GM12878 (cell line): ENCODE measurements around the gene HMGXB4.

Experiments
- BHLHE40 ChIP-seq, 2 experiments: fragments of 450-650 bp in 1 of 2; IDR thresholded peaks; 2 replicates each; pipeline ENCODE4 v1.6.1; 2011 to 2017; ENCODE audit warnings: low read depth in 2 of 2, borderline replicate concordance in 1 of 2, improper control_type of control experiment in 1 of 2, low read length in 1 of 2, mild to moderate bottlenecking in 1 of 2
- CREM ChIP-seq: IDR thresholded peaks from 2 replicates; pipeline ENCODE4 v1.6.1; 2014; ENCODE audit warnings: antibody characterized with exemption, low read depth
- EGR1 ChIP-seq, 2 experiments: IDR thresholded peaks; 1 replicate in 1 of 2; 2 replicates in 1 of 2; pipeline ENCODE4 v1.6.1; 2011 to 2012; ENCODE audit warnings: low read depth in 2 of 2, low read length in 2 of 2, borderline replicate concordance in 1 of 2, mild to moderate bottlenecking in 1 of 2, moderate library complexity in 1 of 2
- EP300 ChIP-seq, 2 experiments: fragments of 150-350 bp in 1 of 2; IDR thresholded peaks; 2 replicates each; pipeline ENCODE4 v1.6.1; 2011 to 2012; ENCODE audit warnings: low read depth in 2 of 2, low read length in 2 of 2, borderline replicate concordance in 1 of 2, improper control_type of control experiment in 1 of 2, inconsistent platforms in 1 of 2; ENCODE audit not compliant: control insufficient read depth in 1 of 2
- HCFC1 ChIP-seq: fragments of 150-350 bp; IDR thresholded peaks from 2 replicates; pipeline ENCODE4 v1.6.1; 2014; ENCODE audit warnings: low read length
- MLLT1 ChIP-seq: fragments of 450-650 bp; IDR thresholded peaks from 2 replicates; pipeline ENCODE4 v1.6.1; 2016; ENCODE audit warnings: mild to moderate bottlenecking
- POLR2AphosphoS5 ChIP-seq: IDR thresholded peaks from 2 replicates; pipeline ENCODE4 v1.6.1; 2011; ENCODE audit warnings: mild to moderate bottlenecking, low read length, inconsistent platforms
- SMC3 ChIP-seq: IDR thresholded peaks from 2 replicates; pipeline ENCODE4 v1.6.1; 2011; ENCODE audit warnings: low read length, improper control_type of control experiment, borderline replicate concordance
- SP1 ChIP-seq: IDR thresholded peaks from one replicate; pipeline ENCODE4 v1.6.1; 2011; ENCODE audit warnings: low read depth, low read length
- USF2 ChIP-seq: IDR thresholded peaks from 2 replicates; pipeline ENCODE4 v1.6.1; 2011; ENCODE audit warnings: low read depth, low read length, improper control_type of control experiment, borderline replicate concordance
- ZNF274 ChIP-seq: IDR thresholded peaks from one replicate; pipeline ENCODE4 v1.8.0; 2011; ENCODE audit not compliant: insufficient read length, insufficient read depth
- TF ChIP-seq, protein P1 (sequence below), 3 experiments: IDR thresholded peaks in 2 of 3; conservative IDR thresholded peaks in 1 of 3; 2 replicates each; pipeline ENCODE4 v1.5.1; 2011; ENCODE audit warnings: low read depth in 3 of 3, low read length in 3 of 3, mild to moderate bottlenecking in 3 of 3, control low read depth in 2 of 3, moderate library complexity in 2 of 3, inconsistent platforms in 1 of 3, mixed read lengths in 1 of 3; ENCODE audit not compliant: control insufficient read depth in 2 of 3, insufficient read depth in 1 of 3; ENCODE audit errors: extremely low read depth in 1 of 3

GRCh38 chr22:35306350-35306967, 49.2 kb downstream of the HMGXB4 start:
- TF ChIP-seq EGR1 (IDR thresholded peaks at IDR 0.05; ENCODE audit: borderline replicate concordance in 1 of 2, low read depth in 2 of 2, low read length in 2 of 2) (no peak), SP1 (no peak), BHLHE40 (IDR thresholded peaks at IDR 0.05; ENCODE audit: borderline replicate concordance in 1 of 2, low read depth in 2 of 2, low read length in 1 of 2) (no peak), CREM (no peak), ZNF274 (no peak), POLR2AphosphoS5 (no peak), USF2 (no peak), MLLT1 (no peak), SMC3 (no peak), EP300 (IDR thresholded peaks at IDR 0.05; ENCODE audit: borderline replicate concordance in 1 of 2, control insufficient read depth in 1 of 2, low read depth in 2 of 2, low read length in 2 of 2) (no peak), HCFC1 (no peak)
- TF ChIP-seq, protein P1, sequence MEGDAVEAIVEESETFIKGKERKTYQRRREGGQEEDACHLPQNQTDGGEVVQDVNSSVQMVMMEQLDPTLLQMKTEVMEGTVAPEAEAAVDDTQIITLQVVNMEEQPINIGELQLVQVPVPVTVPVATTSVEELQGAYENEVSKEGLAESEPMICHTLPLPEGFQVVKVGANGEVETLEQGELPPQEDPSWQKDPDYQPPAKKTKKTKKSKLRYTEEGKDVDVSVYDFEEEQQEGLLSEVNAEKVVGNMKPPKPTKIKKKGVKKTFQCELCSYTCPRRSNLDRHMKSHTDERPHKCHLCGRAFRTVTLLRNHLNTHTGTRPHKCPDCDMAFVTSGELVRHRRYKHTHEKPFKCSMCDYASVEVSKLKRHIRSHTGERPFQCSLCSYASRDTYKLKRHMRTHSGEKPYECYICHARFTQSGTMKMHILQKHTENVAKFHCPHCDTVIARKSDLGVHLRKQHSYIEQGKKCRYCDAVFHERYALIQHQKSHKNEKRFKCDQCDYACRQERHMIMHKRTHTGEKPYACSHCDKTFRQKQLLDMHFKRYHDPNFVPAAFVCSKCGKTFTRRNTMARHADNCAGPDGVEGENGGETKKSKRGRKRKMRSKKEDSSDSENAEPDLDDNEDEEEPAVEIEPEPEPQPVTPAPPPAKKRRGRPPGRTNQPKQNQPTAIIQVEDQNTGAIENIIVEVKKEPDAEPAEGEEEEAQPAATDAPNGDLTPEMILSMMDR (IDR thresholded peaks at IDR 0.05 in 2 of 3, conservative IDR thresholded peaks at IDR 0.05 in 1 of 3; ENCODE audit: control insufficient read depth in 2 of 3, extremely low read depth in 1 of 3, insufficient read depth in 1 of 3, low read depth in 3 of 3, low read length in 3 of 3), result no peak
